Activated CD4-positive, alpha-beta memory T cell treated with anti-CD3 and anti-CD28 coated beads, Interleukin-2, amount 10 ng/mL, durations not matched to agents 7 days and 5 days (primary cell): ENCODE data around the gene KCNQ1. TPM values are rescaled to one million over a fixed set of nuclear protein-coding genes. Genes with fewer than 3 reads are reported as not detected.

ENCODE experiments used
- CTCF ChIA-PET: fragments of 350-600 bp; sonication (Branson Sonifier 250); formaldehyde crosslinking; loops from one replicate; lab custom pipeline; 2021; ENCODE audit warnings: antibody characterized with exemption, inconsistent platforms; lab: Charles Lee
- POLR2A ChIA-PET: fragments of 350-600 bp; sonication (Branson Sonifier 250); formaldehyde crosslinking; loops from one replicate; lab custom pipeline; 2021; ENCODE audit warnings: antibody characterized with exemption; lab: Charles Lee
- DNase-seq: peaks from one replicate; pipeline ENCODE4 v3.0.0-alpha.2; 2020
- H3K27ac Mint-ChIP-seq: one replicate; pipeline ENCODE4 v1.8.0; 2021; ENCODE audit warnings: mild to moderate bottlenecking, mixed read lengths
- H3K27me3 Mint-ChIP-seq: one replicate; pipeline ENCODE4 v1.8.0; 2021; ENCODE audit warnings: mixed read lengths
- H3K36me3 Mint-ChIP-seq: one replicate; pipeline ENCODE4 v1.8.0; 2021; ENCODE audit warnings: low read depth, mixed read lengths
- H3K4me1 Mint-ChIP-seq: one replicate; pipeline ENCODE4 v1.8.0; 2021; ENCODE audit warnings: mixed read lengths
- H3K4me3 Mint-ChIP-seq: one replicate; pipeline ENCODE4 v1.8.0; 2021; ENCODE audit warnings: mild to moderate bottlenecking, mixed read lengths
- H3K9me3 Mint-ChIP-seq: one replicate; pipeline ENCODE4 v1.8.0; 2021; ENCODE audit warnings: mixed read lengths
- total RNA-seq, 2 experiments: library from RNA; stranded (reverse); gene quantifications; one replicate each; pipeline ENCODE4 v1.2.3, GENCODE V29; 2021

Gene KCNQ1
- total RNA-seq, 2 experiments from 2014 or later, result 14.8 to 15.0 TPM

- Mint-ChIP-seq H3K4me1 (peaks cover 10% of the 10 kb centered on the region), H3K27me3 (no peaks in the 10 kb centered on the region), H3K9me3 (peaks cover 30% of the 10 kb centered on the region), H3K27ac (no peak overlapping the region), H3K4me3 (no peak overlapping the region), H3K36me3 (peaks cover 7% of the 10 kb centered on the region)
- CTCF ChIA-PET, result no interaction called here
- POLR2A ChIA-PET, result no interaction called here
- DNase-seq, result no peak
These were observed 372.2 kb downstream of the KCNQ1 start for GRCh38 chr11:2816941-2817421.

GRCh38 chr11:2817431-2817830, 372.6 kb downstream of the KCNQ1 start:
- ChIA-PET POLR2A (no interaction called here), CTCF (no interaction called here)
- H3K4me3 Mint-ChIP-seq, result no peak overlapping the region
- H3K27me3 Mint-ChIP-seq, result no peaks in the 10 kb centered on the region
- no peak overlapping the region for H3K27ac Mint-ChIP-seq
- DNase-seq, result no peak
- H3K4me1 Mint-ChIP-seq, result peaks cover 7% of the 10 kb centered on the region
- peaks cover 11% of the 10 kb centered on the region for H3K36me3 Mint-ChIP-seq
- peaks cover 35% of the 10 kb centered on the region for H3K9me3 Mint-ChIP-seq

- H3K27ac Mint-ChIP-seq, result no peak overlapping the region
- peaks cover 16% of the 10 kb centered on the region for H3K36me3 Mint-ChIP-seq
- peaks cover 2% of the 10 kb centered on the region for H3K4me1 Mint-ChIP-seq
- CTCF ChIA-PET, result no interaction called here
- no peaks in the 10 kb centered on the region for H3K27me3 Mint-ChIP-seq
- H3K9me3 Mint-ChIP-seq, result peaks cover 41% of the 10 kb centered on the region
- POLR2A ChIA-PET, result no interaction called here
- no peak for DNase-seq
- H3K4me3 Mint-ChIP-seq, result no peak overlapping the region
These were observed 373.2 kb downstream of the KCNQ1 start for GRCh38 chr11:2818021-2818420.

GRCh38 chr11:2818503-2818902, 373.7 kb downstream of the KCNQ1 start:
- Mint-ChIP-seq H3K4me3 (no peak overlapping the region), H3K36me3 (peaks cover 19% of the 10 kb centered on the region), H3K4me1 (no peaks in the 10 kb centered on the region), H3K9me3 (peaks cover 45% of the 10 kb centered on the region), H3K27me3 (no peaks in the 10 kb centered on the region), H3K27ac (no peak overlapping the region)
- no peak for DNase-seq
- ChIA-PET CTCF (no interaction called here), POLR2A (no interaction called here)

GRCh38 chr11:2819316-2819715, 374.5 kb downstream of the KCNQ1 start:
- no peaks in the 10 kb centered on the region for H3K4me1 Mint-ChIP-seq
- H3K27me3 Mint-ChIP-seq, result no peaks in the 10 kb centered on the region
- H3K27ac Mint-ChIP-seq, result no peak overlapping the region
- H3K36me3 Mint-ChIP-seq, result peaks cover 19% of the 10 kb centered on the region
- H3K9me3 Mint-ChIP-seq, result peaks cover 48% of the 10 kb centered on the region
- ChIA-PET POLR2A (no interaction called here), CTCF (no interaction called here)
- H3K4me3 Mint-ChIP-seq, result no peak overlapping the region
- no peak for DNase-seq

GRCh38 chr11:2820976-2821375, 376.2 kb downstream of the KCNQ1 start:
- POLR2A ChIA-PET, result no interaction called here
- no peaks in the 10 kb centered on the region for H3K4me1 Mint-ChIP-seq
- H3K36me3 Mint-ChIP-seq, result peaks cover 18% of the 10 kb centered on the region

DNA sequence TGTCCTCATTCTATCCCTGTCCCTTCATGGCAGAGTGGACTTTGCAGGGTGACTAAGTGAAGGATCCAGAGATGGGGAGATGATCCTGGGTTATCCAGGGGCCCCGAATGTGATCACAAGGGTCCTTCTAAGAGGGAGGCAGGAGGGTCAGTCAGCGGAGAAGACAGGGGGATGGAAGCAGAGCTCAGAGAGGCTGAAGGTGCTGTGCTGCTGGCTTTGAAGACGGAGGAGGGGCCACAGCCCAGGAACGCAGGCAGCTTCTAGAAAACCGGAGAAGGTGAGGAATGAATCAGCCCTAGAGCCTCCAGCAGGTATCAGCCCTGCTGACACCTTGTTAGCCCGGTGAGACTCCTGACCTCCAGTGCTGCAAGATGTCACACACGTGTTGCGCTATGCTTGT, 377.1 kb downstream of the KCNQ1 start:
- Mint-ChIP-seq H3K36me3 (peaks cover 17% of the 10 kb centered on the region), H3K9me3 (peaks cover 50% of the 10 kb centered on the region), H3K27me3 (no peaks in the 10 kb centered on the region), H3K4me3 (no peak overlapping the region), H3K27ac (no peak overlapping the region), H3K4me1 (no peaks in the 10 kb centered on the region)
- ChIA-PET CTCF (no interaction called here), POLR2A (no interaction called here)
- no peak for DNase-seq

More at GRCh38 chr11:2820976-2821375, 376.2 kb downstream of the KCNQ1 start:
- no peaks in the 10 kb centered on the region for H3K27me3 Mint-ChIP-seq
- no peak for DNase-seq
- no peak overlapping the region for H3K4me3 Mint-ChIP-seq
- CTCF ChIA-PET, result no interaction called here
- H3K9me3 Mint-ChIP-seq, result peaks cover 52% of the 10 kb centered on the region
- H3K27ac Mint-ChIP-seq, result no peak overlapping the region

GRCh38 chr11:2824851-2825250, 380.0 kb downstream of the KCNQ1 start:
- Mint-ChIP-seq H3K9me3 (peaks cover 51% of the 10 kb centered on the region), H3K4me3 (no peak overlapping the region), H3K27me3 (no peaks in the 10 kb centered on the region), H3K27ac (no peak overlapping the region), H3K4me1 (no peaks in the 10 kb centered on the region), H3K36me3 (peaks cover 17% of the 10 kb centered on the region)
- CTCF ChIA-PET, result no interaction called here
- POLR2A ChIA-PET, result no interaction called here
- DNase-seq, result no peak

GRCh38 chr11:2825261-2825888, 380.6 kb downstream of the KCNQ1 start:
- Mint-ChIP-seq H3K4me3 (no peak overlapping the region), H3K27ac (no peak overlapping the region), H3K9me3 (peaks cover 48% of the 10 kb centered on the region), H3K4me1 (no peaks in the 10 kb centered on the region), H3K36me3 (peaks cover 17% of the 10 kb centered on the region), H3K27me3 (no peaks in the 10 kb centered on the region)
- no peak for DNase-seq
- POLR2A ChIA-PET, result no interaction called here
- CTCF ChIA-PET, result no interaction called here

- DNase-seq, result no peak
These were observed 381.3 kb downstream of the KCNQ1 start for GRCh38 chr11:2825889-2826678.

GRCh38 chr11:2826679-2827056, 381.9 kb downstream of the KCNQ1 start:
- Mint-ChIP-seq H3K27ac (no peak overlapping the region), H3K27me3 (no peaks in the 10 kb centered on the region), H3K9me3 (peaks cover 42% of the 10 kb centered on the region), H3K36me3 (peaks cover 15% of the 10 kb centered on the region), H3K4me1 (no peaks in the 10 kb centered on the region), H3K4me3 (no peak overlapping the region)
- ChIA-PET CTCF (no interaction called here), POLR2A (no interaction called here)
- no peak for DNase-seq

More at GRCh38 chr11:2825889-2826678, 381.3 kb downstream of the KCNQ1 start:
- Mint-ChIP-seq H3K9me3 (peaks cover 44% of the 10 kb centered on the region), H3K4me1 (no peaks in the 10 kb centered on the region), H3K27ac (no peak overlapping the region), H3K27me3 (no peaks in the 10 kb centered on the region), H3K4me3 (no peak overlapping the region), H3K36me3 (peaks cover 17% of the 10 kb centered on the region)
- CTCF ChIA-PET, result no interaction called here
- POLR2A ChIA-PET, result no interaction called here

DNA sequence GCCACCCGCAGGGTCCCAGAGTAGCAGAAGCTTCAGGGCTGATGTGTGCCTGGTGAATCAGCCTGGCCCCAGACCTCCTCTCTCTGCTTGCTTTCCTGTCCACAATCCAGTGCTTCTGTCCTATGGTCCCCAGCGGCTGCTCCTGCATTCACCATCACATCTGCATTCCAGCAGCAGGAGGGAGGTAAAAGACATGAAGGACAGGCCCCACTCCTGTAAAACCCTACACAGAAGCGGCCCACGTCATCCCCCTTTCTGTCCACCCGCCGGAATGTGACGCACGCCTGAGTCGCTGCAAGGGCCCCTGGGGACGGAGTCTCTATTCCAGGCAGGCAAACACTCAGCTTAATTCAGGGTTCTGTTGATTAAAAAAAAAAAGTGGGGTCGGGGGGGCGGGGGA, 382.4 kb downstream of the KCNQ1 start:
- Mint-ChIP-seq H3K4me1 (no peaks in the 10 kb centered on the region), H3K27ac (no peak overlapping the region), H3K4me3 (no peak overlapping the region), H3K27me3 (no peaks in the 10 kb centered on the region), H3K9me3 (peaks cover 36% of the 10 kb centered on the region), H3K36me3 (peaks cover 9% of the 10 kb centered on the region)
- CTCF ChIA-PET, result no interaction called here
- no peak for DNase-seq
- POLR2A ChIA-PET, result no interaction called here

GRCh38 chr11:2827792-2828191, 383.0 kb downstream of the KCNQ1 start:
- no peak overlapping the region for H3K27ac Mint-ChIP-seq
- H3K4me3 Mint-ChIP-seq, result no peak overlapping the region
- H3K9me3 Mint-ChIP-seq, result peaks cover 31% of the 10 kb centered on the region
- H3K36me3 Mint-ChIP-seq, result peaks cover 4% of the 10 kb centered on the region
- DNase-seq, result no peak
- POLR2A ChIA-PET, result no interaction called here
- CTCF ChIA-PET, result no interaction called here
- H3K27me3 Mint-ChIP-seq, result no peaks in the 10 kb centered on the region
- H3K4me1 Mint-ChIP-seq, result no peaks in the 10 kb centered on the region
